Upper lobe of right lung (tissue), 1 donor: ENCODE results near the gene ZBTB9. TPM values are rescaled to one million over a fixed set of nuclear protein-coding genes. Genes with fewer than 3 reads are reported as not detected.
"Not testable (repeated sequence)": the region's sequence is repeated elsewhere in the genome, so short reads cannot be mapped to it uniquely, and the experiment has no call there.

Experiments
- ATAC-seq: fragments of 200-7000 bp; cut with Tn5 transposase; one replicate; pipeline ENCODE4 v1.9.1; 2020; ENCODE audit warnings: mild to moderate bottlenecking, moderate library complexity
- DNase-seq: peaks from one replicate; pipeline ENCODE4 v3.0.0-alpha.2; 2020
- H3K27ac ChIP-seq: fragments of 200-600 bp; one replicate; pipeline ENCODE4 v1.8.0; 2022
- H3K27me3 ChIP-seq: fragments of 200-600 bp; one replicate; pipeline ENCODE4 v1.8.0; 2022; ENCODE audit warnings: mild to moderate bottlenecking
- H3K36me3 ChIP-seq: fragments of 200-600 bp; one replicate; pipeline ENCODE4 v1.8.0; 2022
- H3K4me1 ChIP-seq: fragments of 200-600 bp; one replicate; pipeline ENCODE4 v1.8.0; 2022
- H3K4me3 ChIP-seq: fragments of 200-600 bp; one replicate; pipeline ENCODE4 v1.8.0; 2022; ENCODE audit warnings: mild to moderate bottlenecking
- H3K9me3 ChIP-seq: fragments of 200-600 bp; one replicate; pipeline ENCODE4 v1.8.0; 2022
- intact Hi-C: fragments of 100-400 bp; cut with DNase I; formaldehyde crosslinking; loops from one replicate; pipeline ENCODE4 v1.11.0; 2022
- total RNA-seq: library from RNA; stranded (reverse); fragmentation: NEBNext Ultra II Directional; extraction: Animal tissue kit (Norgen Biotek cat#: 25700); gene quantifications from one replicate; pipeline ENCODE4 v1.2.1, GENCODE V29; 2021
- TF ChIP-seq, protein P1 (sequence below): fragments of 200-600 bp; IDR thresholded peaks from one replicate; pipeline ENCODE4 v1.8.0; 2022; ENCODE audit warnings: antibody characterized with exemption
- donor health status: DM: no; HTN: yes; CAD: no; lungs with severe emphysema.

The ZBTB9 gene
- total RNA-seq, 1 donor from 2014 or later = 5.8 TPM

GRCh38 chr6:33477864-33478263 lies 23.5 kb downstream of the ZBTB9 start:
- Histone ChIP-seq H3K9me3 (no peaks in the 10 kb centered on the region), H3K4me1 (no peaks in the 10 kb centered on the region), H3K36me3 (no peaks in the 10 kb centered on the region), H3K4me3 (no peak overlapping the region), H3K27me3 (no peaks in the 10 kb centered on the region), H3K27ac (no peak overlapping the region)
- no peak for ATAC-seq
- TF ChIP-seq, protein P1, sequence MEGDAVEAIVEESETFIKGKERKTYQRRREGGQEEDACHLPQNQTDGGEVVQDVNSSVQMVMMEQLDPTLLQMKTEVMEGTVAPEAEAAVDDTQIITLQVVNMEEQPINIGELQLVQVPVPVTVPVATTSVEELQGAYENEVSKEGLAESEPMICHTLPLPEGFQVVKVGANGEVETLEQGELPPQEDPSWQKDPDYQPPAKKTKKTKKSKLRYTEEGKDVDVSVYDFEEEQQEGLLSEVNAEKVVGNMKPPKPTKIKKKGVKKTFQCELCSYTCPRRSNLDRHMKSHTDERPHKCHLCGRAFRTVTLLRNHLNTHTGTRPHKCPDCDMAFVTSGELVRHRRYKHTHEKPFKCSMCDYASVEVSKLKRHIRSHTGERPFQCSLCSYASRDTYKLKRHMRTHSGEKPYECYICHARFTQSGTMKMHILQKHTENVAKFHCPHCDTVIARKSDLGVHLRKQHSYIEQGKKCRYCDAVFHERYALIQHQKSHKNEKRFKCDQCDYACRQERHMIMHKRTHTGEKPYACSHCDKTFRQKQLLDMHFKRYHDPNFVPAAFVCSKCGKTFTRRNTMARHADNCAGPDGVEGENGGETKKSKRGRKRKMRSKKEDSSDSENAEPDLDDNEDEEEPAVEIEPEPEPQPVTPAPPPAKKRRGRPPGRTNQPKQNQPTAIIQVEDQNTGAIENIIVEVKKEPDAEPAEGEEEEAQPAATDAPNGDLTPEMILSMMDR = no peak
- no peak for DNase-seq
- intact Hi-C loops = no loop called here

GRCh38 chr6:33481192-33481591 lies 26.8 kb downstream of the ZBTB9 start:
- no peaks in the 10 kb centered on the region for H3K27me3 ChIP-seq
- intact Hi-C loops = no loop called here
- H3K9me3 ChIP-seq = no peaks in the 10 kb centered on the region
- no peak overlapping the region for H3K27ac ChIP-seq
- no peak overlapping the region for H3K4me3 ChIP-seq
- no peaks in the 10 kb centered on the region for H3K36me3 ChIP-seq
- H3K4me1 ChIP-seq = no peaks in the 10 kb centered on the region
- DNase-seq = no peak
- peak; percentile 41 for ATAC-seq
- TF ChIP-seq, protein P1 = no peak

GRCh38 chr6:33482620-33483019 lies 28.2 kb downstream of the ZBTB9 start:
- H3K9me3 ChIP-seq, H3K4me1 ChIP-seq, DNase-seq, ATAC-seq, H3K36me3 ChIP-seq, H3K27me3 ChIP-seq, intact Hi-C loops, H3K4me3 ChIP-seq, H3K27ac ChIP-seq: not testable (repeated sequence)

DNA sequence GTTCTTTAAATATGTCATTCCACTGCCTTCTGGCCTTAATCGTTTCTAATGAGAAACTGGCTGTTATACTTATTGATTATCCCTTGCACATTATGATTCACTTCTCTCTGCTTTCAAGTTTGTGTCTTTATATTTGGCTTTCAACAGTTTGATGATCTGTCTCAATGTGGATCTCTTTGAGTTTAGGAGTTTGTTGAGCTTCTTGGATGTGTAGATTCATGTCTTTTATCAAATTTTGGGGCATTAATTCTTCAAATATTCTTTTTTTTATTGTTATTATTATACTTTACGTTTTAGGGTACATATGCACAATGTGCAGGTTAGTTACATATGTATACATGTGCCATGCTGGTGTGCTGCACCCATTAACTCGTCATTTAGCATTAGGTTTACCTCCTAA lies 29.3 kb downstream of the ZBTB9 start:
- intact Hi-C loops = no loop called here
- no peak for DNase-seq

GRCh38 chr6:33484673-33485262 lies 30.4 kb downstream of the ZBTB9 start:
- DNase-seq, H3K4me1 ChIP-seq, intact Hi-C loops, H3K36me3 ChIP-seq, ATAC-seq, H3K27ac ChIP-seq, H3K27me3 ChIP-seq, H3K9me3 ChIP-seq, H3K4me3 ChIP-seq: not testable (repeated sequence)

More for the DNA sequence above, 29.3 kb downstream of the ZBTB9 start:
- TF ChIP-seq, protein P1 = no peak
- no peak overlapping the region for H3K27ac ChIP-seq
- no peaks in the 10 kb centered on the region for H3K4me1 ChIP-seq
- H3K4me3 ChIP-seq = no peak overlapping the region
- H3K36me3 ChIP-seq = no peaks in the 10 kb centered on the region
- H3K27me3 ChIP-seq = no peaks in the 10 kb centered on the region
- no peaks in the 10 kb centered on the region for H3K9me3 ChIP-seq
- ATAC-seq = no peak

GRCh38 chr6:33485680-33486079 lies 31.3 kb downstream of the ZBTB9 start:
- H3K9me3 ChIP-seq, H3K36me3 ChIP-seq, H3K27me3 ChIP-seq, DNase-seq, H3K4me3 ChIP-seq, H3K27ac ChIP-seq, H3K4me1 ChIP-seq, intact Hi-C loops, ATAC-seq: not testable (repeated sequence)

DNA sequence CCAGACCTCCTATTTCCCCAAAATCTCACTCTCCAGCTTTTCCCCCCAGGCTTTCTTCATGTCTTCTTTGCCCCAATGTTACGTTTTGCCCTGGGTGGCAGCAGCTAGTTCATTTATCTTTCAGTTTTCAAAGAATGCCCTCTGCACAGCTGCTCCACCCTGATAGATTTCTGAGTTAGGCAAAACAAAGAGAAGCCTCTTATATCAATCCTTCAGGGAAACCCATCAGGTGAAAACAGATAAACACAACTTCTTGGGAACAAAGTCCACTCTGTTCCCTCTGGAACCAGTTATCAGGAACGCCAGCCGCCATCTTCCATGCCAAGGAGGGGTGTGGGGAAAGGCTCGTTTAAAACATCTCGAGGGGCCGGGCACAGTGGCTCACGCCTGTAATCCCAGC lies 34.0 kb downstream of the ZBTB9 start:
- H3K9me3 ChIP-seq = no peaks in the 10 kb centered on the region
- intact Hi-C loops = no loop called here
- TF ChIP-seq, protein P1 = no peak
- no peaks in the 10 kb centered on the region for H3K36me3 ChIP-seq
- ATAC-seq = no peak
- H3K4me1 ChIP-seq = no peaks in the 10 kb centered on the region
- no peak for DNase-seq
- H3K27ac ChIP-seq = no peak overlapping the region
- no peak overlapping the region for H3K4me3 ChIP-seq
- peaks cover 5% of the 10 kb centered on the region for H3K27me3 ChIP-seq
